Stimulated activated naive CD8-positive, alpha-beta T cell treated with anti-CD3 and anti-CD28 coated beads, Interleukin-15, amount 100 ng/mL, for 72 hours (primary cell): ENCODE results near the gene CCR5.
A peak's percentile ranks its signal among the peaks of the same experiment; 100 is the strongest.

Source experiments
- ATAC-seq: fragments of 150-1000 bp; cut with Tn5 transposase; 2 replicates; pipeline ENCODE4 v1.10.0; 2021; ENCODE audit warnings: mild to moderate bottlenecking, moderate library complexity
- DNase-seq, 2 donors: peaks; one replicate each; pipeline ENCODE4 v3.0.0; 2021 to 2022
- H3K27ac Mint-ChIP-seq, 2 donors: one replicate each; pipeline ENCODE4 v1.8.0; 2022; ENCODE audit warnings: mild to moderate bottlenecking in 2 of 2, mixed read lengths in 2 of 2, moderate library complexity in 2 of 2
- H3K27me3 Mint-ChIP-seq: one replicate; pipeline ENCODE4 v1.8.0; 2022; ENCODE audit warnings: mixed read lengths
- H3K4me1 Mint-ChIP-seq: one replicate; pipeline ENCODE4 v1.8.0; 2022; ENCODE audit warnings: mild to moderate bottlenecking, mixed read lengths
- H3K4me3 Mint-ChIP-seq, 2 donors: one replicate each; pipeline ENCODE4 v1.8.0; 2022; ENCODE audit warnings: mild to moderate bottlenecking in 2 of 2, mixed read lengths in 2 of 2, moderate library complexity in 1 of 2
- H3K9me3 Mint-ChIP-seq, 2 donors: one replicate each; pipeline ENCODE4 v1.8.0; 2022; ENCODE audit warnings: mixed read lengths in 2 of 2

Gene CCR5

DNA sequence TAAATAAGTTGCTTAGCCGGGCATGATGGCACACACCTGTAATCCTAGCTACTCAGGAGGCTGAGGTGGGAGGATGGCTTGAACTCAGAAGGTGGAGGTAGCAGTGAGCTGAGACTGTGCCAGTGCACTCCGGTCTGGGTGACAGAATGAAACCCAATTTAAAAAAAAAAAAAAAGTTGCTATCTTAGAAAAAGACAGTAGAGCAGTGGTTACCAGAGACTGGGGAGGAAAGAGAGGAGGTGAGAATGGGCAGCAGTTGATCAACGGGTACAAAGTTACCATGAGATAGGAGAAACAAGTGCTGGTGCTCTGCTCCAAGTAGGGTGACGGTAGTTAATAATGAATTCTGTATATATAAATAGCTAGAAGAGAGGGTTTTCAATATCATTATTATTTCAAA is 17.7 kb upstream of the CCR5 start:
- peak overlapping the region in 1 of 2 donors; percentile 33 for H3K4me3 Mint-ChIP-seq

GRCh38 chr3:46353647-46354410 is 16.9 kb upstream of the CCR5 start, which contains the start of gene CCR2:
CCR2 (plus strand) TSS chr3:46354111; CDS start chr3:46357528, 3,417 bp downstream.
- Mint-ChIP-seq H3K27me3 (peaks cover 45% of the 10 kb centered on the region), H3K4me1 (peaks cover 69% of the 10 kb centered on the region), H3K9me3 (peaks cover 0 to 2% of the 10 kb centered on the region in 2 donors), H3K4me3 (peak within 1 kb of the TSS; percentile 49 to 69), H3K27ac (peak within 1 kb of the TSS in 1 of 2 donors; percentile 6)
- no peak for DNase-seq
- peak; percentile 62 for ATAC-seq

More for the DNA sequence above, 17.7 kb upstream of the CCR5 start:
- ATAC-seq (no peak), DNase-seq (no peak)
- peaks cover 74% of the 10 kb centered on the region for H3K4me1 Mint-ChIP-seq
- peak overlapping the region in 1 of 2 donors; percentile 6 for H3K27ac Mint-ChIP-seq
- H3K27me3 Mint-ChIP-seq, result peaks cover 45% of the 10 kb centered on the region
- H3K9me3 Mint-ChIP-seq, result peaks cover 0 to 5% of the 10 kb centered on the region in 2 donors

- H3K27me3 Mint-ChIP-seq, result peaks cover 45% of the 10 kb centered on the region
- peak overlapping the region in 1 of 2 donors; percentile 69 for H3K4me3 Mint-ChIP-seq
- no peak for DNase-seq
- ATAC-seq, result peak; percentile 21
- H3K9me3 Mint-ChIP-seq, result no peaks in the 10 kb centered on the region
- H3K27ac Mint-ChIP-seq, result no peak overlapping the region
- peaks cover 65% of the 10 kb centered on the region for H3K4me1 Mint-ChIP-seq
These were observed 16.3 kb upstream of the CCR5 start for GRCh38 chr3:46354478-46354877.

DNA sequence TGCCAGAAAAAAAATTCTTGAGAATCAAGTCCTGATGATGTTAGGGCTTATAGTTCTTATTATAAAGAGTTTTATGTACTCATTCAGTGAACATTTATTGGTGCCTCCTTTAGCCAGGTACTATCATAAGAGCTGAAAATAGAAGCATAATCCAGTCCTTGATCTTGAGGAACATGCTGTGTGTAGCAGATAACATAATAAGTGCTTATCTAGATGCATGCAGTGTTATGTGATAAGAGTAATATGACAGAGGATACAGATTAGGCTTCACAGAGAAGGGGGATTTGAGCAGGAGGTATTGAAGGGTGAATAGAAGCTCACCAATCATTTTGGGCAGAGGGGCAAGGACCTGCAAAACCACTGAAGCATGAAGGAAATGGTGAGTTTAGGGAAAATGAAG is 15.8 kb upstream of the CCR5 start:
- DNase-seq, result no peak
- H3K27ac Mint-ChIP-seq, result no peak overlapping the region
- peaks cover 63% of the 10 kb centered on the region for H3K4me1 Mint-ChIP-seq
- H3K27me3 Mint-ChIP-seq, result peaks cover 45% of the 10 kb centered on the region
- H3K9me3 Mint-ChIP-seq, result no peaks in the 10 kb centered on the region
- no peak overlapping the region for H3K4me3 Mint-ChIP-seq
- no peak for ATAC-seq

DNA sequence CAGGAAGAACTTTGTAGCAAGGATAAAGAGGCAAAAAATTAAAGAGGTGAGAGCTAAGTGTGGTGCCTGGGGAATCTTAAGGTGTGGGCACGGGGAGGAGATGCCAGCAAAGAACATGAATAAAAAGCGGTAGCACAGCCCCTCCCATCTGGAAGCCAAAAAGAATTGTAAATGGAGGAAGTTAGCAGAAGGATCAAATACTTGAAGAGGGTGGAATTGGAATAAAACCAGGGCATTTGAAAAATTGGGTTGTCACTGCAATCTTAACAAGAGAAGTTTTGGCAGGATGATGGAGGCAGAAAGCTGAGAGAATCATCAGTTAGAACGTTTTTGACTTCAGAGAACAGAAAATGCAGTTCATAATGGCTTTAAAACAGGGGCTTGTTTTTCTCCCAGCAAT is 14.5 kb upstream of the CCR5 start:
- Mint-ChIP-seq H3K4me3 (no peak overlapping the region), H3K4me1 (peaks cover 55% of the 10 kb centered on the region), H3K9me3 (no peaks in the 10 kb centered on the region), H3K27ac (peak overlapping the region in 1 of 2 donors; percentile 4), H3K27me3 (peaks cover 45% of the 10 kb centered on the region)
- ATAC-seq (no peak), DNase-seq (no peak)

- DNase-seq (no peak), ATAC-seq (no peak)
- no peak overlapping the region for H3K27ac Mint-ChIP-seq
- H3K9me3 Mint-ChIP-seq, result no peaks in the 10 kb centered on the region
- no peak overlapping the region for H3K4me3 Mint-ChIP-seq
- H3K4me1 Mint-ChIP-seq, result peaks cover 55% of the 10 kb centered on the region
- peaks cover 39% of the 10 kb centered on the region for H3K27me3 Mint-ChIP-seq
These were observed 13.8 kb upstream of the CCR5 start for GRCh38 chr3:46356909-46357308.

DNA sequence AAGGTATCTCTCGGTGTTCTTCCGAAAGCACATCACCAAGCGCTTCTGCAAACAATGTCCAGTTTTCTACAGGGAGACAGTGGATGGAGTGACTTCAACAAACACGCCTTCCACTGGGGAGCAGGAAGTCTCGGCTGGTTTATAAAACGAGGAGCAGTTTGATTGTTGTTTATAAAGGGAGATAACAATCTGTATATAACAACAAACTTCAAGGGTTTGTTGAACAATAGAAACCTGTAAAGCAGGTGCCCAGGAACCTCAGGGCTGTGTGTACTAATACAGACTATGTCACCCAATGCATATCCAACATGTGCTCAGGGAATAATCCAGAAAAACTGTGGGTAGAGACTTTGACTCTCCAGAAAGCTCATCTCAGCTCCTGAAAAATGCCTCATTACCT is 12.3 kb upstream of the CCR5 start:
- Mint-ChIP-seq H3K27me3 (peaks cover 35% of the 10 kb centered on the region), H3K4me1 (peaks cover 43% of the 10 kb centered on the region)

GRCh38 chr3:46359733-46360493 is 10.8 kb upstream of the CCR5 start:
- Mint-ChIP-seq H3K27me3 (peaks cover 26% of the 10 kb centered on the region), H3K27ac (no peak overlapping the region), H3K9me3 (no peaks in the 10 kb centered on the region), H3K4me1 (peaks cover 31% of the 10 kb centered on the region), H3K4me3 (no peak overlapping the region)
- ATAC-seq (peak; percentile 92), DNase-seq (peak in 1 of 2 donors; percentile 28)

More for the DNA sequence above, 12.3 kb upstream of the CCR5 start:
- no peak for ATAC-seq
- no peak for DNase-seq
- H3K4me3 Mint-ChIP-seq, result no peak overlapping the region
- H3K27ac Mint-ChIP-seq, result no peak overlapping the region
- no peaks in the 10 kb centered on the region for H3K9me3 Mint-ChIP-seq

DNA sequence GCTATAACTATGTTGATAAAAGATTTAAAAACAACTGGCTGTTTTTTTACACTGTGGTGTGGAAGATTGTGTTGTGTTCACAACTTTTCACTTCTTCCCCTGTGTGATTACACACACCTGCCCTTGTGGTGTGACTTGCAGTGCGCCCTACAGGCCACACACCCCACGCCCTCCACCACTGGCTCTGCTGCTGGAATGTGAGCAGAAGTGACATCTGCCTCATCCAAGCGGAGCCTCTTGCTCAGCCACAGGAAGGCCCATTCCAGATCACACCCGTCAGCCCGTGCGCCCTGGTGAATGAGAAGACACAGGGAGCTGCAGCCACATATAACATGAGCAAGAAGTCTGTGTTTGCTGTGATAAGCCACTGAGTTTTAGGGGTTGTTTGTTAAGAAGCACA is 9.8 kb upstream of the CCR5 start:
- no peak for ATAC-seq
- DNase-seq, result no peak
- Mint-ChIP-seq H3K9me3 (no peaks in the 10 kb centered on the region), H3K4me1 (peaks cover 29% of the 10 kb centered on the region), H3K4me3 (no peak overlapping the region), H3K27me3 (peaks cover 21% of the 10 kb centered on the region), H3K27ac (no peak overlapping the region)

- DNase-seq (no peak), ATAC-seq (peak; percentile 47)
- H3K9me3 Mint-ChIP-seq, result no peaks in the 10 kb centered on the region
- H3K4me3 Mint-ChIP-seq, result no peak overlapping the region
- no peak overlapping the region for H3K27ac Mint-ChIP-seq
- H3K4me1 Mint-ChIP-seq, result peaks cover 36% of the 10 kb centered on the region
- H3K27me3 Mint-ChIP-seq, result peaks cover 21% of the 10 kb centered on the region
These were observed 9.1 kb upstream of the CCR5 start for GRCh38 chr3:46361408-46362283.

DNA sequence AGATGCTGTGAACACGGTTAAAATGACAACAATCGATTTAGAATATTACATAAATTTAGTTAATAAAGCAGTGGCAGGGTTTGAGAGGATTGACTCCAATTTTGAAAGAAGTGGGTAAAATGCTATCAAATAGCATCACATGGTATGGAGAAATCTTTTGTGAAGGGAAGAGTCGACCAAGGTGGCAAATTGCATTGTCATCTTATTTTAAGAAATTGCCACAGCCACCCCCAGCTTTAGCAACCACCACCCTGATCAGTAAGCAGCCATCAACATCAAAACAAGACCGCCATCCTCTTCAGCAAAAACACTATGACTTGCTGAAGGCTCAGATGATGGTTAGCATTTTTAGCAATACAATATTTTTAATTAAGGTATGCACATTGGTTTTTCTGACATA is 5.7 kb upstream of the CCR5 start:
- no peak for DNase-seq
- H3K27me3 Mint-ChIP-seq, result peaks cover 16% of the 10 kb centered on the region
- peaks cover 50% of the 10 kb centered on the region for H3K4me1 Mint-ChIP-seq
- no peak overlapping the region for H3K4me3 Mint-ChIP-seq
- no peaks in the 10 kb centered on the region for H3K9me3 Mint-ChIP-seq
- ATAC-seq, result no peak
- H3K27ac Mint-ChIP-seq, result no peak overlapping the region

- H3K9me3 Mint-ChIP-seq, result no peaks in the 10 kb centered on the region
- no peak overlapping the region for H3K4me3 Mint-ChIP-seq
- peaks cover 58% of the 10 kb centered on the region for H3K4me1 Mint-ChIP-seq
- no peak for DNase-seq
- ATAC-seq, result no peak
- peaks cover 16% of the 10 kb centered on the region for H3K27me3 Mint-ChIP-seq
- H3K27ac Mint-ChIP-seq, result no peak overlapping the region
These were observed 4.8 kb upstream of the CCR5 start for GRCh38 chr3:46365737-46366524.

GRCh38 chr3:46367811-46368210 is 2.9 kb upstream of the CCR5 start:
- Mint-ChIP-seq H3K27ac (no peak overlapping the region), H3K4me3 (no peak overlapping the region), H3K27me3 (peaks cover 16% of the 10 kb centered on the region), H3K4me1 (peaks cover 47% of the 10 kb centered on the region), H3K9me3 (no peaks in the 10 kb centered on the region)
- ATAC-seq, result no peak
- DNase-seq, result no peak

DNA sequence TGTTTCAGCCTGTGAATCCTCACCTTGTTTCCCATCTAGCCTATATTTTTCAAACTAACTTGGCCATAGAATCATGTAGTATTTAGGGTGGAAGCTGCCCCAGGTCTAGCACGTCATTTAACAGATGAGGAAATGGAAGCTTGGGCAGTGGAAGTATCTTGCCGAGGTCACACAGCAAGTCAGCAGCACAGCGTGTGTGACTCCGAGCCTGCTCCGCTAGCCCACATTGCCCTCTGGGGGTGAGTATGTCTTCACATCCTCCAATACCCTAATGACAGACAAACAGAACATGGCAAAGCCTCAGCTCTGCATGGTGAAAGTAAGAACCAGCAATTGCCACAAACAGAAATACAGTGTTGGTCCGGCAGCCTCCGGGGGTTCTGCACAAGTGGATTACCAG is 2.2 kb upstream of the CCR5 start:
- Mint-ChIP-seq H3K4me1 (peaks cover 47% of the 10 kb centered on the region), H3K27me3 (peaks cover 23% of the 10 kb centered on the region), H3K9me3 (no peaks in the 10 kb centered on the region), H3K27ac (no peak overlapping the region), H3K4me3 (no peak overlapping the region)
- DNase-seq (peak; percentile 33 to 35), ATAC-seq (no peak)

GRCh38 chr3:46369151-46369550 is 1.6 kb upstream of the CCR5 start:
- DNase-seq (no peak), ATAC-seq (no peak)
- Mint-ChIP-seq H3K9me3 (no peaks in the 10 kb centered on the region), H3K4me3 (peak overlapping the region; percentile 22 to 73), H3K27me3 (peaks cover 25% of the 10 kb centered on the region), H3K4me1 (peaks cover 47% of the 10 kb centered on the region), H3K27ac (peak overlapping the region; percentile 15 to 65)
